NCI-H2107 treated with DMSO at 0.1 percent for 48 hours (cell line): Measurements from ENCODE around the gene GPANK1.

Source experiments
- DNase-seq: peaks from one replicate; lab custom pipeline; 2025; ENCODE audit not compliant: unreplicated experiment; lab: John Stamatoyannopoulos, UW

Gene GPANK1

DNA sequence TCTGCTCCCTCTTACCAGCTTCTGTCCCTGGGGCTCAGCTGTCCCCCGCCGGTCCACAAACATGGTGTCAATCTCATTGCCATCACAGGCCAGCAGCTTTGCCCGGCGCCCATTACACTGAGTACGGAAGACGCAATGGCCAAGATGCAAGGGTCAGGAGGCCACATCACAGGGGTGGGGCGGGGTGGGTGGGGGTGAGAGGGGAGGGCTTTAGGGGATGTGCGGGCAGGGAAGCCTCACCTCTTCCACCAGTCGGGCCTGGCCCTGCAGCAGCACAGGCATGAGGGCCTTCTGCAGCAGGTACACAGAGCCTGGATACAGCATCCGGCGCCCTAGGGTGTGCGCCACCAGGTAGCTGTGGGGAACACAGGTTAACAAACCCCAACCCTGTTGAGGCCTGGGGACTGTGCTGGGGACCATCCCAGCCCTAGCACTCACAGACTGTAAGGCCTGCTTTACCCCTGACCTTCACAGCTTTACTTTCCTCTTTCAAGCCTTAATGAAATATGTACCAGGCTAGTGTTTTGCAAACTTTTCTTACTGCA, 26.8 kb upstream of the GPANK1 start:
- DNase-seq = no peak

DNA sequence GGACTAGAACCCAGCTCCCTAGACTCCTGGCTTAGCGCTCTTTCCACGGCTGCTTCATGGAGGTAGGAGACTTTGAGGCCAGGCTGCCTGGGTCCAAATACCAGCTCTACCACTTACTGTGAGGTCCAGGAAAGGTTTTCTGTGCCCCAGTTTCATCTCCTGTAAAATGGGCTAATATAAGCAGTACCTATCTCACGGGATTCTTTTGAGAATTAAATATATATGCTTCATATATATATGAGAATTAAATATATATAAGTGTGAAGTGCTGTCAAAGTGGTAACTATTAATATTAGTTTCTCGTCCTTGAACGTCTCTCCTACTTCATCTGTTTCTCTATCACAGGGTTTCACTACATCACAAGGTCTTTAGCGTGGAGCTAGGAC, 26.3 kb upstream of the GPANK1 start:
- no peak for DNase-seq

DNA sequence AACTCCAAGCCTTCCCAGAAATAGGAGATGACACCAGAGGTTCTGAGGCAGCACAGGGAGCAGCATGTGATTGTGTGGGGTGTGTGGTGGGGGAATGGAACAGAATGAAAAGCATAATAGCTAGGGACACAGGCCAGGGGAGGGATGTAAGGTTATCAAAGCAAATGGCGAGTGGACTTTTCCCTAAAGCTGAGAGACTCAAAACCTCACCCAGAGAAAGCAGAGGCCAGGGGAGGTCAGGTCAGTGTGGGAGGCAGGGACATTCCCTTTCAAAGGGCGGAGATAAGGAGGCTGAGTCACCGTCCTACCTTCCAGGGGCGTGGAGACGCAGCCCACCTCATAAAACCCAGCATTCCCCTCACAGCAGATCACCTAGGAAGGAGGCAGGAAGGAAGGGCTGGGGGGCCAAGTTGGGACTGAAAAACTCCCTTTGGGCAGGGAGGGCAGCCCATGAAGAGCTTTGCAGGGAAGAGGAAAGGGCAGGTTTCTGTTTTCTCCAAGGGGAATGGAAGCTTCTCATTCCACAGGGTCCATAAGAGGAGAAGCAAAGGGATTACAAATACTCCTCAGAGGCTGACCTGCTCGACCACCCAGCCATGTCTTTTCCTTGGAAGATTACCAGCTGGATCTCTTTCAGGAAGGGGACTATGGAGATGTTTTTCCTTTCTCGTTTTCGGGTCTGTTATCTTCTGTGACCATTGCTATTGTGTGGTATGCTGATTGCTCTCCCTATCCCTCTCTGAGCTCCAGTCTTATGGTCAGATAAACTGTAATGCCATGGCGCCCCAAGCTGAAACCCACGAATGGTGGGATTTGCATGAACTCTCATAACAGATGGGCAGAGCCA, 25.7 kb upstream of the GPANK1 start:
- DNase-seq = no peak

DNA sequence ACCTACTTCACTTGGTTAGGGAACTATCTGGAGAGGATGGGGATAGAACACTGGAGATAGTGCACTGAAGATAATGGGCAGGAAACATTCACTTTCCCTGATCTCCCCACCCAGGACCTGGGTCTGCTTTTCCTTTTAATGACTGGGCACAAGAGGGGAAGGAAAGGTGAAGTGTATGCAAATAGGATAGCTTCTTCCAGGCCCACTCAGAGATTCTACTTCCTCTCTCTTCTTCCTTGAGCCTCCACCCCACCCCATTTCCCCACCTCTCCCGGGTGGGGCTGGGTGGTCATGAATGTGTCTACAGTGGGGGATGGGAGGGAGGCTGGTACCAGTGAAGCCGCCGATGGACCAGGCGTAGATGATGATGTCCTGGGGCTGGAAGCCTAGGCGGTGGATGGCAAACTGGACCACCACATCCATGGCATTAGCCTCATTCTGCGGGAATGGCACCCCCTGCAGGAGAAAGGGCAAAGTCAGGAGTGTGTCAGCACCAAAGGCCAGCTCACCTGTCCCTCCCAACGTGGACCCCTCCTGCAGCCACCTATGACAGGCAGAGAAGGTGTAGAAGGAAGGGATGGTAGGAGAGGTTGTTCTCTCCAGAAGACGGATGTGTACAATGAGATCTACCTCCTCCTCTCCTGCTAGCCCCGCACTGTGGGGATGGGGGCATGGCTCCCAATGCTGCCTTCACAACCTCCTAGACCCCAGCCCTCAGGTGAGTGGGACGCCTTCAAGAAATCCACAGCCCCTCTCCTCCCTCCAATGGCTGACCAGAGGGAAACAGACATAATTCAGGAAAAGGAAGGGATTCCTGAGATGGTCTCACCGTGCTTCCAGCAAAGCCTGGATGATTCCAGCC, 24.7 kb upstream of the GPANK1 start:
- DNase-seq = no peak

DNA sequence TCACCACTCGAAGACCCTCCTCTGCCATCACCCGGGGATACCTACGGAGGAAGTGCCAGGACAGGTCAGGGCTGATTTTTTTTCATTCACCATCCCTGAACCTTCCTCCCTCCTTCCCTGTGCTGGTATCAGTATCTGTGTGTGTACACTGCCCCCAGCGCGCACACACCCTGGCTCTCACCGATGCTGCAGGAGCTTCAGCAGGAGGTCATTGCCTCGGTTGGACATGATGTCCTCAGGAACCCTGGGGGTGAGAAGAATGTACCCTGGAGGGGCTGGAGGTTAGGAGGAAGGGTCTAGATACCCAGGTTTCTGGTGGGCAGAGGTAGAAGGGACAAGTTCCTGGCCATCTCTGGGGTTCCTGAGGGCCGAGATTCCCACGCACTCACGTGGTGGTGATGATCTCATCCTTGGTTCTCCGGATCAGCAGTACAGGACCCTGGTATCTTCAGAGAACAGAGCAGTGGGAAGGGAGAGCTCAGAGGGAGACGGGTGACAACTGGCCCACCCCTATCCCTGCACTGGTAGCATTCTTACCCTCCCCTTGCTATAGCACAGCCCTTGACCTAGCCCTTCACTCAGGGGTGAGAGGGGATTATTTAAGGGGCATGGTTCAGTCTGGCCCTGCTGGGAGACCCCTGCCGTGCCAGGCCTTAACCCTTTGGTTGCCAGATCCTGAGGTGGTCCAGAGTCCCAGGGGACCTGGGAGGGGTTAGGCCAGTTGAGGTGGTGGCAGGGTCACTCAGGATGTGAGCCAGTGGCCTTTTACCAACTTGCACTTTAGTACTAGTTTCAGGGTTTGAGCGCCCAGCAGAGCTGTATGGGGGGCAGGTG, 23.3 kb upstream of the GPANK1 start:
- no peak for DNase-seq

DNA sequence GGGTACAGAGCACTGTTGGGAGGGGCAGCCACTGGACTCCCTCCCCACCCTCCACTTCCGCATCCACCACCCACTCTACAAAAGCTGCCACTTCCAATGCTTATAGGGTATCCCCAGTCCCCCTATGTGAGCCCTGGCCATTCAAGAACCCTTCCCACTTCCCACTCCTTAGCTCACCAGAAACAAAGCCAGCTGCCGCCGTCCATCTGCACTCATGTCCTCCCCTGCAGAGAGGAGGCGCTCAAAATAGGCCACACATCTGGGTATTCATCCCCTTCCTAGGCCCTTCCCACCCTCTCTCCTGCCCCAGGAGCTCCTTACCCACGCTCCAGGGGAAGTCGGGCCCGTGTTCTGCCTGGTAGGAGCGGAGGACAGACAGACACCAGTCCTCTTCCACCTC, 22.5 kb upstream of the GPANK1 start:
- no peak for DNase-seq

DNA sequence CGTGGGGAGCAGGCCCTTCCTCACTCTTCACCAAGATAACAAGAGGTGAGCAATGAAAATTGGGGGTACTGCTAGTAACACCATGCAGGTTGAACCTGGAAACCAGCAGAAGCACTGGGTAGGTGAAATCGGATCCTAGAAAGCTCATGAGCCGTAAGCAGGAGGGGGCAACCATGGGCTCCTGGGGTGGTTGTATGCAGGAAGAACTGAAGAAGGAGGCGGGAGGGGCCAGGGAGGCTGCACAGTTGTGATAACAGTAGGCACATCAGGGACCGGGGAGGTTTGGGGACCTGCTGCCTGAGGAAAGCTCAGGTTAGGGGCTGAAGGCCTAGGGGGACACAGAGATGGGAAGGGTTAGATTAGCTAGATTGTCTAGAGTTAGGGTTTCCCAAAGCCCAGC, 21.7 kb upstream of the GPANK1 start:
- no peak for DNase-seq

DNA sequence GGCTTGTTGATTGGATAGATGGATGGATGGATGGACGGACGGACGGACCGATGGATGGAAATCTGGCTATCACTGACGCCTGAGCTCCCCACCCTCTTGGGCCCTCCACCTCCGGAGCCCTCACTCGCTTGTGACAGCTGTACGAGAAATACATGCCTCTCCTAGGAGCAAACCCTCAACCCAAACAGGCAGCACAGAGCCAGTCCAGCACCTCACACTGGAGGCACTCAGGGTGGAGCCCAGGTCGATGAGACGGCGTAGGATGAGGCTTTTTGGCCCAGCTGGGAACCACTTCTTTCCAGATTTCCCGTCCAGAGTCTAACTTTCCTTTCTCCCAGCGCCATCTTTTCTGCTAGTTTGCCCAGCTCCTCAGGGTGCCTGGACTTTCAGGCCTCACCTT, 18.8 kb upstream of the GPANK1 start:
- DNase-seq = no peak

DNA sequence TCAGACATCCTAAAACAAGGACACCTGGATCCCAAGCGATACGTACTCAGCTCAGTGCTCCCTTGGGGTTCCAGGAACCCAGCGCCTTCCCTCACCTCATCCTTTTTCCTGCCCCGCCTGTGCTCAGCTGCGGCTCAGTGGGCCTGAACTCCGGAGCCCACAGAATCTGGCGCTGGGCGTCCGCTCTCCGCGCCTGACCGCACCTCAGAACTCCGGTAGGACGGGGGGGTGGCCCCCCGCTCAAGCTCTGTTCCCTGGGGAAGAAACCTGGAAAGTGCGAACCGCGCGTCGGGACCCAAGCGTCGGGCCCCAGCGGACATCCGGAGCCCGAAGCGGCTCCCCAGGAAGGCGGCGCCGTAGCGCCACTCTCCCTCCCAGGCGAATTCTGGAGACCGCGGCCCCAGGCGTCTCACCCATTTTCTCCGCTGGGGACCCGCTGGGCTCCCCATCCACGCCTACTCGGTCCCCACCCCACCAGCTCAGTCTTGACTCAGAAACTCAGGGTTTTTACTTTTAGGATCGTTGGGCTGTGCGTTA, 16.4 kb upstream of the GPANK1 start:
- DNase-seq = peak; percentile 21

DNA sequence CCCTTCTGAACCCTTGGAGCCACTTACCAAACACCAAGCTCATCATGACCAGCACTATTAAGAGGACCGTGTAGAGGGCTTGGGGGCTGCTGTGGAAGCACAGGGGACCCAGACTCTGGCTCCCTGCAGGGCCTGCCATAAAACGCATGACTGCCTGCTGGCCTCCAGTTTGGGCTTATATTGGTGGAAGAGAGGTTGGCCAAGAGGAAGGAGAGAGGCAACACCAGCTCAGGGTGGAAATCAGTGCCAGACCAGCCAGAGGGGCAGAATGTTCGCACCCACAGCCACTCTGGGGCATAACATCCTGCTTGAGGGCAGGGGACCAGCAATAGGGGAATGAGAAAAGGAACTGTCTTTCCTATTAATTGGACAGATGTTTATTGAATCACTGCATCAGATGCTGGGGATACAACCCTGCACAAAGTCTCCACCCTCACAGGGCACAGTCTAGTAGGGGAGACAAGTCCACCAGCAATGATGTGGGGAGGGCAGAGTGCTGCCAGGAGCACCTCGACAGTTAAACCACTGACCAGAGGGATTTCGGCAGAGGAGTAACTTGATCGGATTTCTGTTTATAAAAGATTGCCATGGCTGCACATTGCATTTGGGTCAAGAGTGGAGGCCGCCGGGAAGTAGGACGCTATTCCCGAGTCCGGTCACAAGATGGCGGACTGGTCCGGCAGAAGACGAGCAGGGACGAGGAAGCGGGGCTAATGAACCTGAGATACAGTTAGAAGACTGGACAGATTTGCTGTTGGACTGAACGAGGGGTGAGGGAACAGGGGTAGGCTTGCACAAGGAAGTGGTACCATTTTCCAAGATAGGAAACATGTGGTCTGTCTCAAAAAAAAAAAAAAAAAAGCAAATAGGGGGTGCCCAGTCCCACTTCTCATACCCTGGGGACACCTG, 15.7 kb upstream of the GPANK1 start, which contains the start of gene LY6G5C:
TSS of gene LY6G5C (minus strand) at position 842 of the 909 bp plus-strand sequence. CDS start at position 148, 694 bp downstream.
- DNase-seq = peak; percentile 46

DNA sequence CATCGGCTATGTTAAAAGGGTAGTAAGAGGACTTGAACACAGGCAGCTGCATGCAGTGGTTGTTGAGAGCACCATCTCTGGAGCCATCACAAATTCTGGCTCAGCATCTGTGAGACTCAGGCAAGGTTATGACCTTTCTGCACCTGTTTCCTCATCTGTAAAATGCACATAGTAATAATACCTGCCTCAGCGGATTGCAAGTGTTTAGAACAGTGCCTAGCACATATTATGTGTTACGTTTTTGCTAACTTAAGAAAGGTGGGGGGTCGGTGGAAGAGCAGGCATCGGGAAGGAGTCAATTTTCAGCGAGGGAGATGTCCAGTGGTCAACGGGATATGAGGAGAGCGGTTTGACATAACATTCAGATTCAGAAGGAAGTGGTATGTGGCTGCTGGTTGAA, 13.2 kb upstream of the GPANK1 start:
- DNase-seq = no peak

DNA sequence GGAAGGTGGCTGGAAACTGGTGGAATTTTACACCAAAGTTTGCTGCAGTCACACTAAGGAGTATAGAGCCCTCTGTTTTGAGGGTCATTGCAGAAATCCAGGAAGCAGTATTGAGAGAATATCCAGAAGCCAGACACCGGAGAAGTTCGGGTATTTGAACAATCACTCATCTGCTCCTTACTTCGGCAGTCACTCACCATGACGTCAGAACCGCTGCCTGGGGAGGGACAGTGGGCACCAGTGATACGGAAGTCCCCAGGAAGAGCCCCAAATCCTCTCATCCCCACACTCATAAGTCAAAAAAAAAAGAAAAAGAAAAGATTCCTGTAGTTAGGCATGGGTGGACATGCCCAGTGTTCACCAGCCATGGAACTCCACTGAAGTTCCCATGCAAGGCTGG, 12.1 kb upstream of the GPANK1 start:
- no peak for DNase-seq

DNA sequence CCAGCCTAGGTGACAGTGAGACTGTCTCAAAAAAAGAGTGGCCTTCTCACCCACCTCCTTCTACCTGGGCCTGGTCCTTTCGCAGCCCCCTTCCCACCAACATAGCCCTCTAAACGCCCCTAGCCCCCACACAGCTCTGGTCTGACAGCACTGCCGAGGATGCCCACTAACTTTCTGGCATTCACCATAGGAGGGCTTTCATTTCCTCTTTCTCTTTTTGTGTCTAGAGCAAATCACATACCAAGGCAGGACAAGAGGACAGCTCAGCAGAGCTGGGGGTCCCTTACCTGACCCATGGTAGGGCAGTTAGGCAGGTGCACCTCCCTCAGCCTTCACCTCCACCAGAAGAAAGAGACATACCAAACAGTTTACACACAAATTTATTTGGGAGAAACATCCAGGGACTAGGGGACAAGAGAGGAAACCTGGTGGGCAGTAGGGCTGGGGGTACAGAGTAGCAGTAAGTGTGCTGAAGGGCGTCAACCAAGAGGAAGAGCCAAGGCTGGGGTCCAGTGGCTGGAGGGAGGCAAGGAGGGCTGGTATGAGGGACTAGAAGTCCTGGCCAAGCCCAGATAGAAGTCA, 11.6 kb upstream of the GPANK1 start:
- DNase-seq = no peak

DNA sequence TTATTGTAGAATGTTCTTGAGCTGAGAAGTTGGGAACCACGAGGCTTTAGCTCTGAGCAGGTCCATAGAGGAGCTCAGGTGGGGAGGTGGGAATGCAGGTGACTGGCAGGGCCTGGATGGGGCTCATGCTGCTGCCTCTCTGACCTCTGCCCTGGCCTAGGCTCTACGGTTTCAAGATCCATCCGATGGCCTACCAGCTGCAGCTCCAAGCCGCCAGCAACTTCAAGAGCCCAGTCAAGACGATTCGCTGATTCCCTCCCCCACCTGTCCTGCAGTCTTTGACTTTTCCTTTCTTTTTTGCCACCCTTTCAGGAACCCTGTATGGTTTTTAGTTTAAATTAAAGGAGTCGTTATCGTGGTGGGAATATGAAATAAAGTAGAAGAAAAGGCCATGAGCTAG, 4.9 kb upstream of the GPANK1 start, which contains the start of gene LY6G5B:
TSS of gene LY6G5B (plus strand) at position 301 of the 400 bp plus-strand sequence. CDS start 975 bp downstream, outside the sequence.
- DNase-seq = no peak

DNA sequence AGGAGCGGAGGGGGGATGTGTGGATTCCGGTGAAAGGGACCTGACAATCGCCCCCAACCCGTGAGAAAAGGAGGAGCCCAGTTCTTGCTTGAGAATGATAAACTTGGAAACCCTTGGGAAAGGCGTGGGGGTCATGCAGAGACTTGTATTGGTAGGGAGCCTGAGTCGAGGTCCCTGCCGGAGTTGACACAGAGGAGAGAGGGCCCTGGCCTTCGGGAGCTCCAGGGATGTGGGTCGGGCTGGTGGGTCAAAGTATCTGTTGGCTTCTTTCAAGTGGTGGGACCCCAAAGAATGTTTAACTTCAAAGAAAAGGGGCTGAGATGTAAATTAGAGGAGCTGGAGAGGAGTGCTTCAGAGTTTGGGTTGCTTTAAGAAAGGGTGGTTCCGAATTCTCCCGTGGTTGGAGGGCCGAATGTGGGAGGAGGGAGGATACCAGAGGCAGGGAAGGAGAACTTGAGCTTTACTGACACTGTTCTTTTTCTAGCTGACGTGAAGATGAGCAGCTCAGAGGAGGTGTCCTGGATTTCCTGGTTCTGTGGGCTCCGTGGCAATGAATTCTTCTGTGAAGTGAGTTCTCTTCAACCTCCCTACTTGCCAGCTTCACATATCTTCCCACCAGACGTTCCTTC, 1.7 kb upstream of the GPANK1 start:
- DNase-seq = no peak

DNA sequence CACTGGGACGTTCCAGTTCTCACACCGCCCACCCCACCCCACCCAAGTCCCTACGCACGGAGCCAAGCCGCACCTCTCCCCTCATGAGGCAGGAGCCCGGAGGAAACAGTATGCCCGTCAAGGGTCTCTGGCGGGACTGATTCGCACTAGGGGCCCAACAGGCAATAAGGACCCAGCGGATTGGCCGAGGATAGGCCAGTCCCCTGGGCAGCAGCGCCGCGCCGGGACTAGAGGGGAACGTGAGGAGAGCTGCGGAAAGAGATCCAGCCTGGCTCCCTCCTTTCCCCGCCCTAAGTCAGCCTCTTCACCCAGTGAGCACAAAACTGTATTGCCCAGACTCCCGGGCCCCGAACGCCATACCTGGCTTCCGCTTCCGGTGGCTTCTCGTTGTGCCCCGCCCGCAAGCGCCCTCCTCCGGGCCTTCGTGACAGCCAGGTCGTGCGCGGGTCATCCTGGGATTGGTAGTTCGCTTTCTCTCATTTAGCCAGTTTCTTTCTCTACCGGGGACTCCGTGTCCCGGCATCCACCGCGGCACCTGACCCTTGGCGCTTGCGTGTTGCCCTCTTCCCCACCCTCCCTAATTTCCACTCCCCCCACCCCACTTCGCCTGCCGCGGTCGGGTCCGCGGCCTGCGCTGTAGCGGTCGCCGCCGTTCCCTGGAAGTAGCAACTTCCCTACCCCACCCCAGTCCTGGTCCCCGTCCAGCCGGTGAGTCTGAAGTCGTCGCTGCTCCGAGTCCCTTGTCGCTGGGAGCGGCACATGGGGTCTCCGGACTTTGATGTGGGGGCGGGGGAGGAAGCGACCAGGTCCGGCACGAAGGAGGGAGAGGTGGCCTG, 922 bp upstream of the GPANK1 start, which contains the start of gene CSNK2B:
TSS of gene CSNK2B (plus strand) at position 580 of the 836 bp plus-strand sequence. CDS start 752 bp downstream, outside the sequence.
- DNase-seq = peak; percentile 94

DNA sequence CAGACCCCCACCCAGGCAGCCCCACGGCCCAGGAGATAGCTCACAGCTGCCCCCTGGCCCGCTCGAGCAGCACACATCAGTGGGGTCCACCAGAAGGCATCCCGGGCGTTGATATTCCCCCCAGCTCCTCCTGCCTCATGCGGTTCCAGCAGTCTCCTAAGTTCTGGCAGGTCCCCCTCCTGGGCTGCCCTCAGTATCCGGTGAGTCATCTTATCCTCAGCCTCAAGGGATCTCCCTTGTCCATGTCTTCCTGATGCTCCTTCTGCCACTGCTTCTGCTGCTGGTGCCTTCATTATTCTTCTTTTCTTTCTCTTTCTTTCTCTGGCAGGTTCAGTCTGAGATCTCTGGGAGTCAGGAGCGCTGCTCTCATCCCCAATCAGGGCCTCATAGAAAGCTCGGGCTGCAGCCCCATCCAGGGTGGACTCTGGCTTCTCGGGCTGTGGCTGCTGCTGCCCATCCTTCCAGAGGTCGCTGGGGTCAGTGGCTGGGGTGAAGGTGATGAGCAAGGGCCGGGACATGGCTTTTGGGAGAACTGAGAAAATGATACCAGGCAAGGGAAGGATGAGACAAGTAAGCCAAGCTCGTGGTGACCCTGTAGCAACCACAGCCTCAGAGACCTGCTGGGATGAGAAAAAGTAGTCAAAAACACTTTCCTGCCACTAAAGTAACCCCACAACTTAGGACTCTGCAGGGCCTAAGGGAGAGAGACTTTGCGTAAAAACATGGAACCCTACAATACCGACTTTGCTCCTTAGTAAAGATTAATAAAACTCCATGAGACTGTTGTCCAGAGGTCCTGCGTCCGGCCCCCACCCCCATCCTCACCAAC, 622 bp downstream of the GPANK1 start:
- no peak for DNase-seq
